ENCODE data around the gene PSTPIP1. TPM values are rescaled to one million over a fixed set of nuclear protein-coding genes. Genes with fewer than 3 reads are reported as not detected.

Gene PSTPIP1
- total RNA-seq, 1 donor from 2014 or later: 5.3 TPM

DNA sequence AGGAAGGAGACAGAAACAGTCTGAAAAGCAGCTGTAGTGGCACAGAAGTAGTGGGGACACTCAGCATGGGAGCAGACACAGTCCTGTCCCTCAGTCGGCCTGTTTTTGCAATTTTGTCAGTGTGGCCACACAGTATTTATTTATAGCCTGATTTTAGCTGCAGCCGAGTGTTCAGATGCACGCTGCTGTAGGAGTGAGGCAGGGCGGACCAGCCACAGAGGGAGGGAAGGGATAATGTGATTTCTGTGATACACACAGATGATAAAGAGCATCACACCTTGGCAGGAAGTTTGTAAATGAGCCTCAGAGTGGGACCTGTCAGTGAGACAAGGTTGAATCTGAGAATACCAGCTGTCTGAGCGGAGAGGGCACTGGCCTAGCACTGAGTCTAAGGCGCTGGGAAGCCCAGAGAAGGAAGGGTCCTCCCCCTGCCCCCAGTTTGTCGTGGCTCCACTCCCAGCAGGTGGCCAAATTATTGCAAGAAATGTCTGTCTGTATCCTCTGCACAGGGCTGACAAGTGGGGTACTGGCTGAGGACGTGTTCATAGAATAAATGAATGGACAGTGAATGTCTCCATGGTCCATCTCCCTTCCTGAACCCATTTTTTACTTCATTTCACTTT lies 3.8 kb downstream of the PSTPIP1 start:
- DNase-seq: no peak

DNA sequence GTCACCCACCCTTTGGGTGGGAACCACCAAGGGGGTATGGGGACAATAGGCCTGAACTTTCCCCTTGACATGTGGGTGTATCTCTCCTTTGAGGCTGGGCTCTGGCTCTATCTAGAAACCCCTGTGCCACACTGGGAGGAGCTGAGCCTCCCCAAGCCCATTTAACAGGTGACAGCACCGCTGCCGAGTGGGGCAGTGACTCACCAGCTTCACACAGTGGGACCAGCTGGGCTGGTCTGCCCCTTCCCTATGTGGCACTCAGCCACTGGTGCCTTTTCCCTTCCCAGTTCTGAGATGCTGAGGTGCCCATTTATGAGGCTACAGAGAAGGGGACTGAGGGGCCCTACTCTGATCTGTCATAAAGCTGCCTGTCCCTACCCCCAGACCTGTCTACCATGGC lies 5.1 kb downstream of the PSTPIP1 start:
- no peak for DNase-seq

DNA sequence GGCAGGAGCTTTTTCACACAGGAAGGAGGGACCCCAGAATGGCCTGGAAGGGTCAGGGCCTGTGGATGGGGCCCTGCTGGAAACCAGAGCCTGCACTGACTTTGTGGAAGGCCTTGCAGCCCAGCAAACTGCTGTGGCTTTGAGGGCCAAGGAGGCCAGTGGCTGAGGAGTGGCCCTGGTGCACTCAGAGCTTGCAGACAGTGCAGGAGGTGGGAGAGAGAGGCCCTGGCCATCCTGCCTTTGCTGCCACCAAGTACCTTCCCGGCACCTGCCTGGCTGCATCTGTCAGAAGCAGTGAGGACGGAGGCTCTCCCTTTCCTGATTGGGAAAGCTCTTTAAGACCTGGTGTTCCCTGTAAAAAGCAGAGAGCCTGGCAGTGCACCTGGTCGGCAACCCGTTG lies 6.4 kb downstream of the PSTPIP1 start:
- DNase-seq: no peak

DNA sequence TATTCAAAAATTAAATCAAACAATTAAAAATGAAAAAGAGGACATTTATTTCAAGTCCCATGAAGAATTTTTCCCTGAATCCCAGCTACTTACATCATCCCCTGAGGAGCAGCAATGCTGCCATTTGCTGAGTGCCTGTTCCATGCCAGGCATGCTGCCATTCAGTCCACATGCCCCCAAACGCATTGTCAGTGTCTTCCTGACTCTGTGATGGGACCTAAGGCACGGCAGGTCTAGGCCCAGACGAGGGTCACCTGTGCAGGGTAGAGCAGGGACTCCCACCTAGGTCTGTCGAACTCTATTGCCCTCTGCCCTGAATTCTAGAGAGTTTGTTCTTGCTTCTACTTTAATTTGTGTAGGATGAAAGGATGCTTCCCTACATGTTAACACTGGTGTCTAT lies 7.0 kb downstream of the PSTPIP1 start:
- DNase-seq: no peak

DNA sequence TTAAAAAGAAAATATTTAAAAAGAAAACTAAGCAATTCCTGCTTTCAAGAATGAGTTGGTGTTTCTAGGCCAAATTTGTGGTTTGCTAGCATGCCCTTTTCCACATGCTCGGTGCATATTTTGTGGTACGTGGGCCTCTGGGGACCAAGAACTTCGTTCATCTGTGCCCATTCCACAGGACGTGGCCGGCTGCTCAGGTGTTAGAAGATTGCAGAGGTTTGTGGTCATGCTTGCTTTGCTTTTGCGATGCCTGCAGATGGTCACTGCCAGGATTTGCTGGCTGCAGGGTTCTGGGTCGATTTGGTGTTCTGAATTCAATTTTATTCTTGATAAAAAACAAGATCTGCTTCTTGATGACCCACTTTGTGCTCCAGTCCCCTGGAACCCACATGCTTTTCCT lies 7.5 kb downstream of the PSTPIP1 start:
- no peak for DNase-seq

DNA sequence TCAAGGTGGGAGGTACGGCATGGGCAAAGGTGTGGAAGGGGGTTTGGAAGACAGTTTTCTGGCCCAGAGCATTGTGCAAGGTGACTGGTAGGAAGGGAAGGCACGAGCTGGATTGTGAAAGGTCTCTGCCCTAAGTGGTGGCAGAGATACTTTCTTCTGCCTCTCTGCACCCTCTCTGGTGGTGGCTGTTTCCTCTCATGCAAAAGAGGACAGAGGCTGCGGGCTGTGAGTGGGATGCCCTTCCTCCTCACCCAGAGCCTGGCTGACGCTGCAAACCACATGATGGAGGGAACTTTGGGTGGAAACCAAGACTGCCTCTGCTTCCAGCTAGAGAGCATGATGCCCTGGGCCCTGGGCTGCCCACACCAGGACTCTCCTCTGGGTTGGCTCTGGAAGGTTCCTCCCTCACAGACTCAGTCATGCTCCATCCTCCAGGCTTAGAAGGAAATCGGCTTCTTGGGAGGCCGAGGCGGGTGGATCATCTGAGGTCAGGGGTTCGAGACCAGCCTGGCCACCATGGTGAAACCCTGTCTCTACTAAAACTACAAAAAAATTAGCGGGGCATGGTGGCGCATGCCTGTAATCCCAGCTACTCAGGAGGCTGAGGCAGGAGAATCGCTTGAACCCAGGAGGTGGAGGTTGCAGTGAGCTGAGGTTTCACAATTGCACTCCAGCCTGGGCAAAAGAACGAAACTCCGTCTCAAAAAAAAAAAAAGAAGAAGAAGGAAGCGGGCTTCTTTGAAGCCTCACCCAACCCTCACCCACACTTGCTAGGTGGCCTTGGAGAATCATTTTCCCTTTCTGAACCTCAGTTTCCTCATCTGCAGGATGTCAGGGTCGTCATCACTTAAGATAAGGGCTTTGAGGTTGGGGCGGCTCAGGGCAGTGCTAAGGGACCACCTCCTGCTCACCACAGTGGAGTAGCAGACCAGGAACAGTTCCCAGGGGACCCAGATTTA lies 8.3 kb downstream of the PSTPIP1 start:
- no peak for DNase-seq

DNA sequence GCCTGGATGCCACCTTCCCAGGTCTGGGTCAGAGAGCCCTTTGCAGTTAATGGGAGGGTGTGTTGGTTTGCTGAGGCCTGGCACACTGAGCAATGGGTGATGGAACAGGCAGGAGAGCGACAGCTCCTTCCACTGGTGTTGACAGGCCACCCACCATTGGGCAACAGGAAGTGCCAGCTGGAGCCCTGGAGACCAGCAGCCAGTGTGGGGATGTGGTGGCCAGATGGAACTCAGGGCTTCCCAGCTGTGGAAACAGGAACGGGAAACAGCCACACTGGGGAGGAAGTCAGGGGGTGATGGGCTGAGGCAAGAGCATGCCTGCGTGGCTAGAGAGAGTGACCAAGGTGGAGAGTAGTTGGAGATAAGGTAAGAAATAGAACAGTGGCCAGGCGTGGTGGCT lies 9.3 kb downstream of the PSTPIP1 start:
- DNase-seq: no peak

DNA sequence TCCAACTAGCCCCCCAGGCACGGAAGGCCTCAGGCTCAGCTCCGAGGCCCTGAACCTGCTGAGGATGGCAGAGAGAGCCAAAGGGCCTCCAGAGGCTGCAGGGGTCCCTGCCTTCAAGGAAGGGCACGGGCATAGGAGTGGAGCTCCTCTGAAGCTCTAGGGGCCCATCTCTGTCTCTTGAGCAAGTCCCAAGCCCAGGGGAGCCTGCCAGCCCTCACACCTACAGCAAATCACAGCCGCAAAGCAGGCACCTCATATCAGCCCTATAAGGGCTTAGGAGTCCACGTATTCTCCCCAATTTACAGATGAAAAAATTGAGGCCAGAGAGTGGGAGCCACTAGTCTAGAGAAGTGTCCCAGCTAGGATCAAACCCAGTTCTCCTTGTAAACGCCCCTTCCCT lies 14.2 kb downstream of the PSTPIP1 start:
- DNase-seq: no peak

DNA sequence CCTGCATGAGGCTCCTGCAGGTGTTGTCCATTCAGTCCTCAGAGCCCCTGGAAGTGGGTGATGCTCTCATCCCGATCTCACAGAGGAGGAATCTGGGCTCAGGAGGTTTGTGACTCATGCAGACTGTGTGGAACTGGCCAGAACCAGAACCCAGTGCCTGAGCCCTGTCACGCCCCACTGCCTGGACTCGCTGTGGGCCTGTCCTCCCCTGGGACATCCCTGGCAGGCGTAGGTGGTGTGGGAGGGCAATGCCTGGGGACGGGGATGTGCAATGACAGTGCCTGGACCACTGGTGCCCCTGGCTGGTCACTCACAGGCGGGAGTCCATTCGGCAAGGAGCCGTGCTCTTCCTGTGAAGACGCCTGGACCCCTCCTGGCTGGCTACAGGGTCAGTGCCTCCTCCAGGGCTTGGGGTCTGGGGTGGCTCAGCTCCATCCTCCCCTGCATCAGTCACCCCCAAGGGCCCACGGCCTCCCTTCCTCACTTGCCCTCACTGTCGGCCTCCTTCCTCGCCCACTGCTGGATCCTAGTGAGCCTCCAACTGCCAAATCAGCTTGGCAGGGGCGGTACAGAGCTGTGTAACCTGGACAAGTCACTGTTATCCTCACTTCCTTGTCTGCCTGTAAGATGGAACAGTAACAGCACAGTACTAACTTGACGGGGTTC lies 14.9 kb downstream of the PSTPIP1 start:
- no peak for DNase-seq

DNA sequence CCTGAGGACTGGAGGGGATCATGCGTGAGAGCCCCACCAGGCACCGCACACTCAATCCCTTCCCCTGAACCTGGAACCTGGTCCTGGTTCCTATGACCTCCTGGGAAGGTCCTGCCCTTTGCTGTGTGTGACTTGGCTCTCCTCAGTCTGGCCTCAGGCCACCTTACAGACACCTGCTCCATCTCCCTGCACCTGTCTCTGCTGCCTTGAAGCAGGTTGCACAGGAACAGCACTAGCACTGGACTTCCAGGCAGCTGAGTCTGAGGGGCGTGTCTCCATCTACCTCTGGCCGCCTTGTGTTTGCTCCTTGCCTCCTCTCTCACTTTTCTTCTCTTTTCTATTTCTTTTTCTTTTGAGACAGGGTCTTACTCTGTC lies 15.4 kb downstream of the PSTPIP1 start:
- no peak for DNase-seq

DNA sequence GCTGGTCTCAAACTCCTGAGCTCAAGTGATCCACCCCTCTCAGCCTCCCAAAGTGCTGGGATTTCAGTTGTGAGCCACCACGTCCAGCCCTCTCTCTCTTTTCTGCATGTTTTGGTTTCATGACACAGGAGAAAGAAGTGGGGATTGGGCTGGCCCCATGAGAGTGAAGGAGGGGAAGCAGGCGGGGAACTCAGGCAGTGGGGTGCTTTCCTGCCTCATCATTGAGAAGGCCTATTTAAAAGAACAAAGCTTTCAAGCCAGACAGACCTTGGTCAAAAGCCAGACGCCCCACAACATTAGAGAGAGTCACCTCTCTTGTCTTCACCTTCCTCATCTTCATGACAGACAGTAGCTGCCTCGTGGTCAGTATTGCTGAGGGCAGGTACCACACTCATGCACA lies 15.9 kb downstream of the PSTPIP1 start:
- no peak for DNase-seq

DNA sequence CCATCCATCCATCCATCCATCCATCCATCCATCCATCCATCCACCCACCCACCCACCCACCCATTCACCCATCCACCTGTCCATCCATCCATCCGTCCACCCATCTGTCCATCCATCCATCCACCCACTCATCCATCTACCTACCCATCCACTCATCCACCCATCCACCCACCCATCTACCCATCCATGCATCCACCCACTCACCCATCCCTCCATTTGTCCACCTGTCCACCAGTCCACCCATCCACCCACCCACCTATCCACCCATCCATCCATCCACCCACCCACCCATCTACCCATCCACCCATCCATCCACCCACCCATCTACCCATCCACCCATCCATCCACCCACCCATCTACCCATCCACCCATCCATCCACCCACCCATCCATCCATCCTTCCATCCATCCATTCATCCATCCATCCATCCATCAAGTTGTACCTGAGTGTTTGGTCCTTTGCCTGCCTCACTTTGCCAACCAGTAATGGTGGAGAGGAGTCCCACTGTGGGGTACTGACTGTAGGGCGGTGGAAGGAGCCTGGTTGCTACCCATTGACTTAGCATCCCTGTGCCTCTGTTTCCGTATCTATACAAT lies 17.3 kb downstream of the PSTPIP1 start:
- no peak for DNase-seq

DNA sequence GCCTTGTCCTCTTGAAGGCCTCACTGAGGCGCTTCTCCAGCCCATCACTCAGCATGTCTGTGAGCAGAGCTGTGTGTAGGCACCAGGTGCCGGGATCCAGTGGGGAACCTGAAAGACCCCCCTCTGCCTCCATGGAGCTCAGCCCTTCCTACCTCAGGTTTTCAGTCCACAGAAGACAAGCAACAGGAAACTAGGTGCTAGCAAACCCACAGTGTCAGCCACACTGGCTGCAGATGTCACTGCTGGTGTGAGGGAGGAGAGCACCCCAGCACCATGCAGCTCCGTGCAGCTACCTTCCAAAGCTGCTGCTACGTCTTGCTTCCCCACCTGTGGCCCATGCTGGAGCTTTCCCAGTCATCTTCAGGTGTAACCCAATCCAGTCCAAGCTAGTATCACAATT lies 17.9 kb downstream of the PSTPIP1 start:
- no peak for DNase-seq

DNA sequence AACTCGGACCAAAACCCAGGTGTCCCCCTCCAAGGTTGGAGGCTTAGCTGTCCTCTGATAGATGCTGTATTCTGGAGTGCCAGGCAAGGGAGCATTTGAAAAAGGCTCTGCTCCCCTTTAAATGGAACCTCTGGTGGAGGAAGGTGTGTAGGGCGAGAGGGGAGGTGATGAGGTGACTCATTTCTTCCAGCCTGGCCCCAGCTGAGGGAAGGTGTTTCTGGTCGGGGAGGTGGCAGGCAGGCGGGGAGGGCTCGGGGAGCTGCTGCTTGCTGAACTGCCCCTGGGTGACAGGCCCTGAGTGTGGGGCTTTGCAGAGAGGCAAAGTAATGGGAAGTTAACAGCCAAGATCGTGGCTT lies 18.8 kb downstream of the PSTPIP1 start:
- no peak for DNase-seq

DNA sequence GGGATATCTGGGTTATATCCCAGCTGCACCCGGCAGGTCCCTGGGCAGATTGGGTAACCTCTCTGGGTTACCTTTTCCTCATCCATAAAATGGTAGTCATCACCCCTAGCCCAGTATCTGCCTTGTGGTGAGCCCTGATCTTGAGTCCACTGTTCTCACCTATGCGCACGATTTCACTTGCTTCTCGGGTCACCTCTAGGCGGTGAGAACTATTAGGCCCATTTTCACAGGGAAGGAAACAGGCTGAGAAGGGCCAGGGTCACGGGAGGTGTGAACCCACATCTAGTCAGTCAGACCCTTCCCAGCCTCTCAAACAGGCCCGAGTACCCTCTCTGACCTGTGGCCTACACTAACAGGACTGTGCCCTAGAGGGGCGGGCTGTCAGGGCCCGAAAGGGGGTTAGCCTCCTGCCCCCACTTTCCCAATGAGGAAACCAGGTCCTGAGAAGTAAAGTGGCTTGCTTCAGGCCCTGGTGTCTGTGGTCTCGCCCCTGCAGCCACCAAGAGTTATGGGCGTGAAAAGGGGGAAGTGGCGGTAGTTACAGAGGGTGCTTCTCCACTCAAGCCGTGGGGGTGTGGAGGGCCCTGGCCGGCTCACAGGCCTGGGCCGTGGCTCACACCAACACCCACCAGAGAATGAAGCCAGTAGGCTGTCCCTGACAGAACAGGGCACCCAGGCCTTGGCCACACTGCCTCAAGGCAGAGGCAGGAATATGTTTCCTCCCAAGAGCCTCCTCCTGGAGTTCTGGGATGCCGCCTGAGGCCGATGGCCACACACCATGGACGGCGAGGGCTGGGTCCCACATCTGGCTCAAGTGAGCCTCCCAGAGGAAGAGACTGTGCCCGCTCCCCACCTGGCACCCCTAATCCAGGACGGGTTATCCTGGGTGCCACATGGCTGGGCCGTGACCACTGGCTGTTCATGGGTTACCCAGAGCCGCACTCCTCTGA lies 19.5 kb downstream of the PSTPIP1 start:
- DNase-seq: no peak

DNA sequence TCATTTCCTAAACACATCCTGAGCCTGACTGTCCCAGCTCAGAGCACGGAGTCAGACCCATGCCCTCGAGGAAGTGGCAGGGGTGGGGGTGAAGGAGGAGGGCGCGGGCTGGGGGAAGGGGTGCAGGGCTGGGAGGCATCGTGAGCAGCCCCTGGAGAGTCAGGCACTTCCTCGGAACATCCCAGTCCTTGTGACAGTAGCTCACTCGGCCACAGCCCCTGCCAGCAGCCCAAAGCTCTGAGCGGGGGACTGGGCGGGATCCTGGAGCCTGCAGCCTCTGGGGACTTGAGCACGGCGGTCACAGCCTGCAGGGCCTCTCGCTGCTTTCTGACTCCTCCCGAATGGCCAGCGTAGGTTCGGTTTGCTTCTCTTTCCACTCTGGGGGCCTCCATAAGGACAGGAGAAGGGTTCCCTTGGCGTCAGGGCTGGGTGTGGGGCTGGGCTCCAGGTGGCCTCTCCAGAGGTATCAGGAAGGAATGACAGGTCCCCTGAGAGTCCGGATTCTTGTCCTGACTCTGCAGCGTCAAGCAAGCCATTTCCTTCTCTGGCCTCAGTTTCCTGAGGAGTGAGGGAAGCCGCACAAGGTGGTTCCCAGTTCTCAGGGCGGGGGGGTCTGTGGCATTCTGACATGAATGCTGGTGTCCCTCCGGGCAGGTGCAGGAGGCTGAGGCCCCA lies 20.9 kb downstream of the PSTPIP1 start:
- DNase-seq: no peak

DNA sequence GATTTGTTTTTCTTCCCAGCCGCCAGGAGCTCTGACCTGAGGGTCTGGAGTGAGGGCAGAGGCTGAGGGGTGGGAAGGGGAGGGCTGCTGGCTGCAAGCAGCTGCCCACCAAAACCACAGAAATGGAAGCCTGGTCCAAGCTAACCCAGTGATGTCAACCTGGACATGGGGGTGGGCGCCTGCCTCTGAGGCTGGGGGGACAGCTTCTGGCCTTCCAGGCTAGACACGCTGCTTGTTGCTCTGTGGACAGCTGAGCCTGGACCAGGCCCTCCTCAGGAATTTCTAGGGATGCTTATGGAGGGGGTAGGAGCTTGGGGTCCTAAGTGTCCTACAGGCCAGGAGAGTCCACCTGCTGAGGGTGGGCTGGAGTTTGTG lies 21.4 kb downstream of the PSTPIP1 start:
- no peak for DNase-seq

DNA sequence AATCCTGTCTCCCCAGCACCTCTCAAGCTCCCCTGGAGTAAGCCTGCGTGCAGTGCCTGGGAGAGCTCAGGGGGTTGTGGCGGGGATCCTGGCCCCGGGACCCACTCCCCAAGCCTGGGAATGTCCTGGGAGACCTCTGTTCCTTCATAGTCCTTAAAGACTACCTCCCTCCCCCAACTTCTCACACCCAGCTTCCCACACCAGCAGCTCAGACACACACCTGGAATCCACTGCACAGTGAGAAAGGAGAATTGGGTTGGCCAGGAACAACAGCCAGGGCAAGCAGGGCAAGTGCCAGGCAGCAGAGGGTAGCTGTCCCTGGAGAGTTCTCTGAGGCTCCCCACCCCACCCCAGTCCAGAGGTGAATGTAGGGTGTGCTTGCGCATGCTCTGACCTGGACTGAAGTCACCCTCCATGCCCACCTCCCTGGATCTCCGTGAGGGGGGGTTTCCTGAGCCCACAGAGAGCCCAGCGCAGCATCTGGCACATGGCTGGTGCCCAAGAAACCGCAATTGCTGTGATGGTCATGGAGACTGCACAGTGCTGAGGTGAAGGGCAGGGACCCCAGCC lies 22.2 kb downstream of the PSTPIP1 start:
- DNase-seq: no peak

DNA sequence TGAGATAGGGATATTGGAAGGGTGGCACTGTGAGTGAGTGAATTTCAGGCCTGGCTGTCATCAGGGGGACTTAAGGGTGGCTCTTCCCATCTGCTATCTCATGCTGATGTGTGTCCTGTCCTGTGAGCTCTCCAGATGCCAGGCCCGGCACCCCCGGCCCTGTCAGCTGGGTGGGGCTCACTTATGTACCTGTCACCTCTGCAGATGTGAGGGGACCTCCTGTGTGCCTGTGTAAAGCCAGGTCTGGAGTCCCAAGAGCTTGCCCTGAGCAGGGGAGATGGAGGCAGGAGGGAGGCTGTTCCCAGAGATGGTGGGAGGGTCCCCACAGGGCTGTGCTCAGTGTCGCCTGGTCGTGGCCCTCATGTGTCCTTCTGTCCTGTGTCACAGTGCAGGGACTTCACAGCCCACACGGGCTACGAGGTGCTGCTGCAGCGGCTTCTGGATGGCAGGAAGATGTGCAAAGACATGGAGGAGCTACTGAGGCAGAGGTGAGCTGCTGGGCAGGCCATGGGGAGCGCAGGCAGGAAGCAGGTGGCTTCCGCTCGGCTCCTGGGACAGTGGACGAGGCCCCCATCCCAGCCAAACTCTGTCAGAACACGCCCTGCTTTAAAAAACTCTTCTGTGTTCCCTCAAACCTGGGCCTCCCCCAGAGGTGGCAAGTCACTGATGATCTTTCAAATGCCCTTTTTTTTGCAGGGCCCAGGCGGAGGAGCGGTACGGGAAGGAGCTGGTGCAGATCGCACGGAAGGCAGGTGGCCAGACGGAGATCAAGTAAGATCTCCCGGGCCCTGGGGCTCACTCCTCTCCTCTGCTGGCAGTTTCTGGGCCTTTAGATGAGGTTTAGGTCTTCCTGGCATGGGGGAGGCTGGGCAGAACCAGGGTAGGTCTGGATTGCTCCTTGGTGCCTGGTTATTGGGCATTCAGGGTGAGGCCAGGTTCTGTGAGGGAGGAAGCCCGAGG lies 23.1 kb downstream of the PSTPIP1 start:
- DNase-seq: no peak

All from tongue (tissue), 2 donors.